Activated T-cell treated with anti-CD3 and anti-CD28 coated beads, Interleukin-2, amount 50 U/mL, for 72 hours (primary cell): Measurements from ENCODE around the gene ST3GAL4. TPM values are rescaled to one million over a fixed set of nuclear protein-coding genes. Genes with fewer than 3 reads are reported as not detected.

Experiments used
- ATAC-seq, 2 donors: fragments of 150-1000 bp; cut with Tn5 transposase; replicated peaks in 1 of 2; 2 replicates each; pipeline ENCODE4 v1.10.0; 2021; ENCODE audit warnings: moderate library complexity in 2 of 2, mild to moderate bottlenecking in 1 of 2
- DNase-seq, 2 donors: peaks; one replicate each; pipeline ENCODE4 v3.0.0; 2021 to 2022; ENCODE audit warnings: mixed read lengths in 1 of 2
- H3K27ac Mint-ChIP-seq: one replicate; pipeline ENCODE4 v1.8.0; 2022; ENCODE audit warnings: mild to moderate bottlenecking, moderate library complexity, mixed read lengths
- H3K27me3 Mint-ChIP-seq: one replicate; pipeline ENCODE4 v1.8.0; 2022; ENCODE audit warnings: low read depth, mixed read lengths
- H3K36me3 Mint-ChIP-seq, 2 donors: one replicate each; pipeline ENCODE4 v1.8.0; 2022; ENCODE audit warnings: mixed read lengths in 2 of 2, mild to moderate bottlenecking in 1 of 2; ENCODE audit not compliant: insufficient read depth in 2 of 2
- H3K4me1 Mint-ChIP-seq: one replicate; pipeline ENCODE4 v1.8.0; 2022; ENCODE audit warnings: low read depth, mixed read lengths
- H3K4me3 Mint-ChIP-seq, 2 donors: one replicate each; pipeline ENCODE4 v1.8.0; 2022; ENCODE audit warnings: mild to moderate bottlenecking in 2 of 2, mixed read lengths in 2 of 2, moderate library complexity in 2 of 2
- H3K9me3 Mint-ChIP-seq, 2 donors: one replicate each; pipeline ENCODE4 v1.8.0; 2022; ENCODE audit warnings: mixed read lengths in 2 of 2
- total RNA-seq, 2 donors: library from RNA; stranded (reverse); gene quantifications; one replicate each; pipeline ENCODE4 v1.2.3, GENCODE V29; 2022

Gene ST3GAL4
- total RNA-seq, 2 donors from 2014 or later = 10.9 to 12.1 TPM

DNA sequence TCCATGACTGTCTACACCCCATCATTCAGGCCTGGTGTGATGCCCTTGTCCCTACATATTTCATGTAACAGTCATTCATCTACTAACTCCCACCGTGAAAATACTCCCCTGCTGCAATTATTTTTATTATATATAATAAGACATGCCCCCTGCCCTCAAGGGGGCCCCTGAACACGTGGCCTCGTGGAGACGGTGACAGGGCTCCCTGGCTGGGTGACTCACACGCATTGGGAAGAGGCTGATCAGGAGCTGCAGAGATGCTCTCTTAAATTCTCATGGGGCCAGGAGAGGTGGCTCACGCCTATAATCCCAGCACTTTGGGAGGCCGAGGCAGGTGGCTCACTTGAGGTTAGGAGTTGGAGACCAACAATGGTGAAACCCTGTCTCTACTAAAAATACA, 88.6 kb downstream of the ST3GAL4 start:
- H3K4me3 Mint-ChIP-seq = no peak overlapping the region
- no peak for ATAC-seq
- H3K9me3 Mint-ChIP-seq = no peaks in the 10 kb centered on the region
- no peaks in the 10 kb centered on the region for H3K27me3 Mint-ChIP-seq
- H3K36me3 Mint-ChIP-seq = no peaks in the 10 kb centered on the region
- H3K27ac Mint-ChIP-seq = no peak overlapping the region
- H3K4me1 Mint-ChIP-seq = no peaks in the 10 kb centered on the region
- DNase-seq = no peak

DNA sequence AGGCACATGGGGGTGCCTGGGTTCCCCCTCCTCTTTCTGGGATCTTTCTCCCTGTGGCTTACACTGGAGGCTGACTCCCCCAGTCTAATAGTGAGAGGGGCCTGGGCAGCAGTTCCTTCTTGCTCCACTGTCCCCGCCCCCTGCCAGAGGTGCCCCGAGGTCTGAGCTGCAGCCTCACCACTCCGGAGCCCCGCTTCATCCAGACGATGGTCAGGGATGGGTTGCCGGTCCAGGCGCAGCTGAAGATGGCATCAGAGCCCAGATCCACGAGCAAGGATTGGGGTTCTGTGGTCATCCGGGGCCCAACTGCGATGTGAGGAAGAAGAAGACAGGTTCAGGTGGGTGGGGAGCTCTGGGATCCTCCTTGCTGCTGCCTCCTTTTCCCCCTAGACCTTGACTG, 91.1 kb downstream of the ST3GAL4 start:
- DNase-seq (no peak), ATAC-seq (no peak)
- no peaks in the 10 kb centered on the region for H3K4me1 Mint-ChIP-seq
- peaks cover 2 to 8% of the 10 kb centered on the region in 2 donors for H3K36me3 Mint-ChIP-seq
- no peaks in the 10 kb centered on the region for H3K27me3 Mint-ChIP-seq
- no peak overlapping the region for H3K4me3 Mint-ChIP-seq
- H3K9me3 Mint-ChIP-seq = peaks cover 15 to 16% of the 10 kb centered on the region in 2 donors
- H3K27ac Mint-ChIP-seq = no peak overlapping the region

DNA sequence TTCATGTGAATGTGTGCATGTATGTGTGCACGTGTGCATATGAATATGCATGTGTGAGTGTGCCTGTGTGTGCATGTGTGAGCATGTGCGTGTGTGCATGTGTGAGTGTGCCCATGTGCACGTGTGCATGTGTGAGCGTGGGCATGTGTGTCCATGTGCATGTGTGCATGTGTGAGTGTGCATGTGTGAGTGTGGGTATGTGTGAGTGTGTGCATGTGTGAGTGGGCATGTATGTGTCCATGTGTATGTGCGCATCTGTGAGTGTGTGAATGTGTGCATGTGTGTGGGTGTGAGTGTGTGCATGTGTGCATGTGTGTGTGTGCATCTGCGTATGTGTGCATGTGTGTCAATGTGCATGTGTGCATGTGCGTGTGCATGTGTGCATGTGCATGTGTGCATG, 94.7 kb downstream of the ST3GAL4 start:
- Mint-ChIP-seq H3K4me1 (no peaks in the 10 kb centered on the region), H3K9me3 (peaks cover 15 to 16% of the 10 kb centered on the region in 2 donors), H3K27me3 (no peaks in the 10 kb centered on the region), H3K27ac (no peak overlapping the region), H3K4me3 (no peak overlapping the region), H3K36me3 (peaks cover 2 to 8% of the 10 kb centered on the region in 2 donors)
- DNase-seq = no peak
- ATAC-seq = no peak

DNA sequence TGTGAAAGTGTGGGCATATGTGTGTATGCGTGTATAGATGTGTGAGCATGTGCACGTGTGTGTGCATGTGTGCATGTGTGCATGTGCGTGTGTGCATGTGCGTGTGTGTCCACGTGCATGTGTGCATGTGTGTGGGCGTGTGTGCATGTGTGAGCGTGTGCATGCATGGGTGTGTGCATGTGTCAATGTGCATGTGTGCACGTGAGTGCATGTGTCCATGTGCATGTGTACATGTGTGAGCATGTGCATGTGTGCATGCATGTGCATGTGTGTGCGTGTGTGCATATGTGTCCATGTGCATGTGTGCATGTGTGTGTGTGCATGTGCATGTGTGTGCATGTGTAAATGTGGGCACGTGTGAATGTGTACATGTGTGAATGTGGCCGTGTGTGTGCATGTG, 95.3 kb downstream of the ST3GAL4 start:
- H3K27ac Mint-ChIP-seq = no peak overlapping the region
- no peak for DNase-seq
- H3K4me3 Mint-ChIP-seq = no peak overlapping the region
- peaks cover 2 to 8% of the 10 kb centered on the region in 2 donors for H3K36me3 Mint-ChIP-seq
- H3K27me3 Mint-ChIP-seq = no peaks in the 10 kb centered on the region
- no peaks in the 10 kb centered on the region for H3K4me1 Mint-ChIP-seq
- no peak for ATAC-seq
- H3K9me3 Mint-ChIP-seq = peaks cover 15 to 16% of the 10 kb centered on the region in 2 donors

DNA sequence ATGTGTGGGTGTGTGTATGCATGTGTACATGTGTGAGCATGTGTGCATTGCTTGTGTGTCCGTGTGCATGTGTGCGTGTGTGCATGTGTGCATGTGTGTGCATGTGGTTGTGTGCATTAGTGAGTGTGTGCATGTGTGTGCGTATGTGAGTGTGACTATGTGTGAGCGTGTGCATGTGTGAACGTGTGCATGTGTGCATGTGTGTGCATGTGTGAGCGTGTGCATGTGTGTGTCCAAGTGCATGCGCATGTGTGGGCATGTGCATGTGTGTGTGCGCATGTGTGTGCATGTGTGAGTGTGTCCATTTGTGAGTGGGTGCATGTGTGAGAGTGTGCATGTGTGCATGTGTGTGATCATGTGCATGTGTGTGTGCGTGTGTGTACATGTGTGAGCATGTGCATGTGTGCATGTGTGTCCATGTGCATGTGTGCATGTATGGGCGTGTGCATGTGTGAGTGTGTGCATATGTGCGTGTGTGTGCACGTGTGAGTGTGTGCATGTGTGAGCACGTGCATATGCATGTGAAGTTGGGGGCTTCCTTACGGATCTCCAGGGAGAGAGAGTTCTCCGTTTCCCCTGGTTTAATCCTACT, 95.8 kb downstream of the ST3GAL4 start:
- peaks cover 15 to 16% of the 10 kb centered on the region in 2 donors for H3K9me3 Mint-ChIP-seq
- H3K27me3 Mint-ChIP-seq = no peaks in the 10 kb centered on the region
- H3K4me1 Mint-ChIP-seq = no peaks in the 10 kb centered on the region
- H3K4me3 Mint-ChIP-seq = no peak overlapping the region
- ATAC-seq (no peak), DNase-seq (no peak)
- H3K36me3 Mint-ChIP-seq = peaks cover 2 to 8% of the 10 kb centered on the region in 2 donors
- H3K27ac Mint-ChIP-seq = no peak overlapping the region

DNA sequence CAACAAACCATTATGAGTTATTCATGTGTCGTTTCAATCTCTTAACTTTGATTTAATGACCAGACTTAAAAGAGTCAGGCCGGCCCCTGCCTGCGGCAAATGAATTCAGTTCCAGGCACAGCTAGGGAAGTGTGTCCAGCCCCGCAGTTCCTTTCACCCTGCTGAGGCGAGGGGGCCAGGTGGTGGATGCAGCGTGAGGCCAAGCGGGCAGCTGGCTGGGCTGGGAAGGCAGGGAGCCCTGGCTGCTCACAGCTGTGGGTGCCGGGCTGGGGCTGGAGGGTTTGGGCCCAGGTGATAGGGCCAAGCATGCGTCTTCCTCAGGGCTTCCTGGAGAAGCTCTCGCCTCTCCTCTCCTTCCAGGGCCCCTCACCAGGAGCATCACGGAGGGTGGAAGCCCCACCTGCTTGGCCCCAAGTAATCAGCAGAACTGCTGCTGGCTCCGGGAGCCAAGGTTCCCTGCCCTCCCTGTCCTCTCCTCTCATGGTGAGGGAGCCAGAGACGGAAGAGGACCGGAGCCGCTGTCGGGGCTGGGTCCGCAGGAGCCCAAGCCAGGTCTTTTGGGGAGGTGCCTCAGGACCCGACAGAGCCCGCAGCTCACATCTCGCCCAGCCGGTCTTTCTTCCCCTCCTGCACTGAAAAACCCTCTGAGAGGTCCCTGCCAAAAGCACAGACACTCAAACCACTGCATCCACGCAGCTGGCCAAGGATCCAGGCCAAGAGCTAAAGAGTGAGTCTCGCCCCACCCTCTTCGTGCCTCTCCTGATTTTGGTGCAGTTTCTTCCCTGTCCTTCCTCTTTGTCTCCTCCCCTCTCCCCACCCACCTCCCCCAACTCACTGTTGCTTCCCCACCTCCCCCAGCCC, 97.0 kb downstream of the ST3GAL4 start:
- H3K4me1 Mint-ChIP-seq = no peaks in the 10 kb centered on the region
- no peaks in the 10 kb centered on the region for H3K27me3 Mint-ChIP-seq
- H3K36me3 Mint-ChIP-seq = peaks cover 2 to 8% of the 10 kb centered on the region in 2 donors
- no peak for ATAC-seq
- no peak for DNase-seq
- H3K9me3 Mint-ChIP-seq = peaks cover 15 to 16% of the 10 kb centered on the region in 2 donors
- no peak overlapping the region for H3K27ac Mint-ChIP-seq
- no peak overlapping the region for H3K4me3 Mint-ChIP-seq

DNA sequence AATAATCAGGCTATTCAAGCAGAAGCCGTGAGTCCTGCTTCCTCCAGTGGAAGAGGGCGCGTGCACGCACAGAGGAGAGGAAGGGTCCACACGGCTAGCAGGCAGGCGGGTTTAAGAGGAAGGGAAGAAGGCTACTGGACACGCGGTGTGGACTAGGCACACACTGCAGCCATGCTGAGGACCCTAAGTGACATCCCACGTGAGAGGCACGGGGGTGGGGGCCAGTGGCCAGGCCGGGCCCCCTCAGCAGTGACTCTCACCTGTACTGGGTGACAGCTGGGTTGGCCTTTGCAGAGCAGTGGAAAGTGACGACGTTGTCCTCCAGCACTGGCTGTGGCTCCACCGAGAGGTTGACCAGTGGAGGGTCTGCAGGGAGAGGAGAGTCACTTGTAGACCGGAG, 100.6 kb downstream of the ST3GAL4 start:
- DNase-seq (no peak), ATAC-seq (no peak)
- Mint-ChIP-seq H3K9me3 (peaks cover 4 to 5% of the 10 kb centered on the region in 2 donors), H3K27ac (no peak overlapping the region), H3K27me3 (peaks cover 12% of the 10 kb centered on the region), H3K36me3 (peaks cover 0 to 2% of the 10 kb centered on the region in 2 donors), H3K4me3 (no peak overlapping the region), H3K4me1 (no peaks in the 10 kb centered on the region)

DNA sequence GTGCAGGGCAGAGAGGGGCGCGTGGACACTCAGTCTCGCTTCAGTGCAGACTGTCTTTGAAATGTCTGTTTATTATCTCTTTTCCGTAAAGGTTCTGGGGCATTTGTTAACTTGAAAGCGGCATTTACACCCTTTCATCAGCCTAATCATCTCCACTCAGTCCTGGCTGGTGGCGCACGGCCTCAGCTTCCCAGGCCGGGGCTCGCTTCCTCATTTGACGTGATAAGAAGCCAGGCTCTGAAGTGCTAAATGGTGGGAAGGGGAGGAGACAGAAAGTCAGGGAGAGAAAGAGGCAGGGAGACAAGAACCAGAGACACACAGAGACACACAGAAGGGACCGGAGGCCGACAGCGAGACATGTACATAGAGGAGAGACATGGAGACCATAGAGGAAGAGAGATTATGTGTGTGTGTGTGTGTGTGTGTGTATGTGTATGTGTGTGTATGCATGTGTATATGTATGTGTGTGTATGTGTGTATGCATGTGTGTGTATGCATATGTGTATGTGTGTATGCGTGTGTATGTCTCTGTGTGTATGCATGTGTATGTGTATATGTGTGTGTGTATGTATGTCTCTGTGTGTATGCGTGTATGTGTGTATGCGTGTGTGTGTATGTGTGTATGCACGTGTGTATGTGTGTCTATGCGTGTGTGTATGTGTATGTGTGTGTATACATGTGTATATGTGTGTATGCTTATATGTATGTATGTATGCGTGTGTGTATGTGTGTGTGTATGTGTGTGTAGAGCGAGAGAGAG, 101.5 kb downstream of the ST3GAL4 start:
- no peaks in the 10 kb centered on the region for H3K36me3 Mint-ChIP-seq
- DNase-seq = no peak
- H3K27ac Mint-ChIP-seq = no peak overlapping the region
- no peak for ATAC-seq
- H3K27me3 Mint-ChIP-seq = peaks cover 12% of the 10 kb centered on the region
- H3K4me3 Mint-ChIP-seq = no peak overlapping the region
- no peaks in the 10 kb centered on the region for H3K9me3 Mint-ChIP-seq
- no peaks in the 10 kb centered on the region for H3K4me1 Mint-ChIP-seq

DNA sequence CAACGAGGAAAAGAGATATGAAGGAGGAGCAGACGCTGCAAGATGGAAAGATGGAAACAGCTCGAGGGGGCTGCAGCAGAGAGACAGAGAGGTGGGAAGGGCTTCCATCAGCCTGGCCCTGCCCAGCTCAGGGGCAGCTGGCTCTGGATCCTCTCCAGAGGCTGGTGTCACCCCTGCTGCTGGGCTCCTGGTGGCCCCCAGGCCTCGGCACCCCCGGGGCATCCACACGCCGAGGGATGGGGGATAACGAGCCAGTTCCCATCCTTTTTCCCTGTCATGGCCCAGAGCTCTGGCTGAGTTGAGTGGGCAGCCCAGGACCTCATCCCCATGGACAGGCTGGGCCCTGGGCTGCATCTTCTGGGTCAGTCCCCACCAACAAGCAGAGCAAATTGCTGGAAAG, 102.3 kb downstream of the ST3GAL4 start:
- H3K27me3 Mint-ChIP-seq = peaks cover 12% of the 10 kb centered on the region
- ATAC-seq (no peak), DNase-seq (no peak)
- H3K27ac Mint-ChIP-seq = no peak overlapping the region
- H3K4me1 Mint-ChIP-seq = no peaks in the 10 kb centered on the region
- H3K4me3 Mint-ChIP-seq = no peak overlapping the region
- H3K9me3 Mint-ChIP-seq = no peaks in the 10 kb centered on the region
- H3K36me3 Mint-ChIP-seq = no peaks in the 10 kb centered on the region

DNA sequence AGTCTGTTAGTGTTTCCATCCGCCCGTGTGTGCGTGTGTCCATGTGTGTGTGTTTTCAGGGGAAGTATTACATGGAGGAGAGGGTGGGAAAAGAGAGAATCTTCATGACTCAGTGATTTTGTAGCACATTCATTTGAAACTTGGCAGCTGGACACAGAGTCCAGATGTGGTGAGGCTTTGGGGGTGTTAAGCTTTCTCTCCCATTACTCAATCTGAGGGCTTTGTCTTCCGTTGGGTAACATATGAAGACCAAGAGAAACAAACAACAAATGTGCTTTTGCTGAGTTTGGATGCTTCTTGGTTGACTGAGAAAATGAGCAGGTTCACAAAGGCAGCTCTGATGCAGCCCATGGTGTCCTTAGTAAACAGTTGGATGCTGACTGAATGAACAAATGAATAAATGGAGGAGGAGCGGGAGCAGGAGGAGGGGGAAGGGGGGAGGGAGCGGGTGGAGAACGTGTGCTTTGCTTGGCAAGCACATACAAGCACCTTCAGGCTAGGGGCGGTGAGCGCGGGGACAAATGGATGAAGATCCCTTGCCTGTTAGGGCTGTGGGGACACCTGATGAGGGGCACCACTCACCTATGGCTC, 104.3 kb downstream of the ST3GAL4 start:
- Mint-ChIP-seq H3K9me3 (no peaks in the 10 kb centered on the region), H3K4me1 (no peaks in the 10 kb centered on the region), H3K36me3 (no peaks in the 10 kb centered on the region), H3K27ac (no peak overlapping the region), H3K27me3 (peaks cover 12% of the 10 kb centered on the region), H3K4me3 (no peak overlapping the region)
- no peak for ATAC-seq
- DNase-seq = no peak

DNA sequence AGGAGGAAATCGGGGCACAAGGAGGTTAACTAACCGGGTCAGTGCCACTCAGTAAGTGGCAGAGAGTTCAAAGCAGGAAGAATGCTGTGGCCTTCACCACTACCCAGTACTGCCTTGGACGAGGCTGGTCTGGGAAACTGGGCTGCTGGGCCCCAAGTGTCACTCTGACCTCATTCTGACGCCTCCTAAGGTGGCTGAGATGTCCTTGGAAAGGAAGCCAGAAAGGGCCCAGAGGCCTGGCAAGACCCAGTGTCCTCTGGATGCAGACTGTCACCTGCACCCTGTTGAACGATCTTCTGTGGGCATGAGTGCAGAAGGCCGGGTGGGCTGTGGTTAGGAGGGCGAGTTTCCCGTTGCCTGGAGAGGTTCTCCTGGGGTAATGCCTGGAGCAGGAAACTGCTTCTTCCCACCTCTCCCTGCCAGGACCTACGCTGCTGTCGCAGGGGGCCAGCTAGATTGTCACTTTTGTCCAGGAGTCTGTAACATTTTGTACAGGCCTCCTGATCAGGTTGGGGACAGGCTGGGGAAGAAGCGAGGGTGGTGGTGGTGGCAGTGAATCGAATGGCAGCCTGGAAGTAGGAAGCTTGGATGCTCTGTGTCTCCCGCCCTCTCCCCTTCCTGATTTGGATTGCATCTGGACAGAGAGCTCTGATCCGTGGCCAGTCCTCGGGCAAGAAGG, 105.1 kb downstream of the ST3GAL4 start:
- Mint-ChIP-seq H3K36me3 (no peaks in the 10 kb centered on the region), H3K4me3 (no peak overlapping the region), H3K27ac (no peak overlapping the region), H3K4me1 (peaks cover 1% of the 10 kb centered on the region), H3K9me3 (no peaks in the 10 kb centered on the region), H3K27me3 (peaks cover 12% of the 10 kb centered on the region)
- no peak for DNase-seq
- no peak for ATAC-seq

DNA sequence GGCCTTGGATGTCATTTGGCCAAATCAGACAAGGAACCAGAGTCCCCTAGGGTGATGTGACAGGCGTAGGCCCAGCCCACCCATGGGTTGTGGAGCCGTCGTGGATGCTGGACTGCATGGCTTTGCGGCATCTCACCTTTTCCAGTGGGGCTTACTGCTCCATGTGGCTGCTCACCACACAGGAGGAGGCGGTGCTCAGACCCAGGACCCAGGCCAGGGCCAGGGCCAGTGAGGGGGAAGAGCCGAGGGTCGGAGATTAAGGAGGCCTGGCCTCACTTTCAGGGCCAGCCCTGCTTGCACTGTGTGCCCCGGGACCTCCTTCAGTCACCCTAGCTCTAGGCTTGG, 105.6 kb downstream of the ST3GAL4 start:
- Mint-ChIP-seq H3K9me3 (no peaks in the 10 kb centered on the region), H3K27me3 (peaks cover 15% of the 10 kb centered on the region), H3K27ac (no peak overlapping the region), H3K36me3 (no peaks in the 10 kb centered on the region), H3K4me3 (no peak overlapping the region), H3K4me1 (peaks cover 7% of the 10 kb centered on the region)
- DNase-seq = no peak
- ATAC-seq = no peak
